HG02759 (cell line): ENCODE data around the gene CACNA2D1.
"Not testable (repeated sequence)": the region's sequence is repeated elsewhere in the genome, so short reads cannot be mapped to it uniquely, and the experiment has no call there.

Experiments
- ATAC-seq: cut with Tn5 transposase; IDR thresholded peaks from one replicate; pipeline ENCODE4 v1.9.1; 2021; ENCODE audit warnings: mild to moderate bottlenecking, moderate library complexity; ENCODE audit not compliant: unreplicated experiment

Gene CACNA2D1

DNA sequence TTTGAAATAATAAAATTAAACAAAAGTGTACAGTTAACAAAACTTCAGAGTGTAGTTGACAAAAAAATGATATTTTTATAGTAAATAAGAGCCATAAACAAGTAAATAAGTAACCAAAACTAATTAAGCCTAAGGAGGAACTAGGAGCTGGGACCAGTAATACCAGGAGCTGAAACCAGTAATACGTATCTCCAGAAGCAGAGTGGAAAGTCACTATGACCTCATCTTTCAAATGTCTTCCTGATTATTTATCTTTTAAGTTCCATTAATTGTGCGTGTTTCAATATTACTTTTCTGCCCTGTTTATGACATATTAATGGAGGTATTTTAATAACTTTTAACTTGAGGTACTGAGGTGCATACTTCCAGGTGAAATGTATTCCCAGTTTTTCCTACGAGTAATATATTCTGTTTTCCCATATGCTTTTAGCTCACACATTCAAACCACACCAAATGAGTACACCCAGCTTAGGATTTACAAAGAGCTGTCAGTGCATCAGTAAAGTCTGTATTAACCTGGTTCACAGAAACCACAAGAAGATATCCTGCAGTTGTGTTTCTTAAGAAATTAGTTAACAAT lies 390.0 kb downstream of the CACNA2D1 start:
- no peak for ATAC-seq

DNA sequence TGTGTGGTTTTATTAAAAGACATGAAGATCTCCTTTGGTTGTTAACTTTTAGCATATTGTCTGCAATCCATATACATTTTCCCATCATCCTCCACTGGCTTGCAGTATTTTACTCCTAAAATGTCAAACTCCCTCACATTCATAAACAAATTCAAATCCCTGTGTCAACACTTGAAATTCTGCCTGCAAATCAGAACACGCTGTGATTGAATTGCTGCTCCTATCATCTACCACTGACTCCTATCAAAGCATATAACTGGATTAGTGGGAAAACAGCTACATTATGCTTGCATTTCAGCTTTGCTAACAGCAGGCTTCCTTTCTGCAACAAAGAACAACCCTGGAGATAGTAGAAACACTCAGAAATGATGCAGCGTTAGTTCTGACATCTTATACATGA lies 392.0 kb downstream of the CACNA2D1 start:
- ATAC-seq = no peak

DNA sequence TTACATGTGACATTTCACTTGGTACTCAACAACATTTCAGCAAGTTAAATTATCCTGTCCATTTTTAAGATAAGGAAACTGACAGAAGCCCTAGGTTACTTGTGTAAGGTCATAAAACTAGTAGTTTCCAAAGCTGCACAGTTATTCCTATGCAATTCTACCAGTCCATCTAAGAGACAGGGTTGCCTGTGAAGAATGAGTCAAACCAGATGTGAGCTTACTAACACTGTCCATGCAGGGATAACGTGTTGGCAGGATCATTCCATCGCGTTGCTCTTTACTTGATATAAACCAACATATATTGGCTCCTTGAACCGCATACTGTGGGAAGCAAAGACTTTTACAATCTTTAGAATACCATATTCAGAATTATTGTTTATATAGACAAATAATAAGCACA lies 392.8 kb downstream of the CACNA2D1 start:
- no peak for ATAC-seq

DNA sequence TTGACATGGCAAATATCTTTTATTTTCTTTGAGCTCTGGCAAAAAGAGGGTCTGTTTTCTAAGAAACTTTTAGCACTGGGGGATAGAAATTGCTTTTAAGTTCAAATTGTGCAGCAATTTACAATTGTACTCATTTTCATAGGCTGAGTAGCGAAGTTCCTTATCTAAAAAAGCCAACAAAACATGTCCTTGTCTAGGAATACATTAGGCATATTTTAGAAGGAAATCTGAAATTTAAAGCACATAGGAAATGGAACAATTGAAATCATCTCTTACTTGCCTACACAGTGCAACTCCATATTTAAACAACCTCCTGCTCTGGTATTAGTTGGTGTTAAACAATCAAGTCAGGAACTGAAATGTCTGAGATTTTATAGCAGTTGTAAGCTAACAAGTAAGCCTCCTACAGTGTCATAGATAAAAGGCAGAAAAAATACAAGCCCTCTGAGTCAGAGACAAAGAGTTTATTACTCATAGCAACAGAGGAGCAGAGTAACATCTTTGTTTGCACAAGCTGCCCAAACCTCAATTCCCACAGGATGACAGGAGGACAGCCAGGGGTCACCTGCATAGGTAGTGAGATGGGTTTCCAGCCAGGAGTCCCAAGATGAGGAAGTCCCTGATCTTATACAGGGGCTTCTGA lies 393.6 kb downstream of the CACNA2D1 start:
- ATAC-seq = no peak

DNA sequence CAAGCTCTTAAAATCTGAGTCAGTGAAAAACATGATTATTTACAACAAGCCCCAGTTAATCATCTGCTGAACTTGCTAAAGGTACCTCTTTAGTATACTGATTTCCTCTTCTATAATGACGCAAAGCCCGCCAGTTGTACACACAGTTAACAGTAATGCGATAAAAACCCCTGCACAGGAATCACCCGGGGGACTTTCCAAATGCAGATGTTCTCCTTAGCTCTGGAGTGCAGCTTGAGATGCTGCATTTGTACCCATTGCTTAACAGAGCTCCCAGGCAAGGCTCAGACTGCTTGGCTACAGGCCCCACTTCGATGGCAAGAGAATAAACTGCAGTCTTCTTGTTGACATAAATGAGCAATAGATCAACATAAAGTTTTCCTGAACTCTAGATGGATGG lies 394.1 kb downstream of the CACNA2D1 start:
- peak; percentile 78 for ATAC-seq

DNA sequence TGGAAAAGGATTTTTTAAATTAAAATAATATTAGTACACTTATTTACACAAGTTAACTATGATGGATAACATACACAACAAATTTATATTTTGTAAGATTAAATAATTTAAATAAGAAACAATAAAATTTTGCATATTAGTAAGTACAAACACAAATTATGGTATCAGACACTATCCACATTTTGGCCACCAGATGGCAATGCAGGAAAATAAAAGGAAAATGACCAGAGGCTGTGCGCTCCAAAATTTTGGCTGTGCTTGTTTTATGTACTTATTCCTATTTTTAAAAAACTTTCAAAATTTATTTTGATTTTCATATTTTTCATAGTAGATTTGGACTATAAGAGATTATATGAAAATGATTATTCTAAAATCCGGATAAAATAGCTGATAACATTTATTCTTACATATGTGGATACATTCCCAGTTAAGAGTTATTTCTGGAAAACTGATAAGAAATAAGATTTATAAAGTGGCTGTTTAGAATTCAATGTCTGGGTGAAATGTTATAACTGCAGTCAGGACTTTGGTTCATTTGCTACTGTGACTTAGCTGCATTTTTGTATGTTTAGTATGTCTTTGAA lies 399.0 kb downstream of the CACNA2D1 start:
- ATAC-seq = no peak

DNA sequence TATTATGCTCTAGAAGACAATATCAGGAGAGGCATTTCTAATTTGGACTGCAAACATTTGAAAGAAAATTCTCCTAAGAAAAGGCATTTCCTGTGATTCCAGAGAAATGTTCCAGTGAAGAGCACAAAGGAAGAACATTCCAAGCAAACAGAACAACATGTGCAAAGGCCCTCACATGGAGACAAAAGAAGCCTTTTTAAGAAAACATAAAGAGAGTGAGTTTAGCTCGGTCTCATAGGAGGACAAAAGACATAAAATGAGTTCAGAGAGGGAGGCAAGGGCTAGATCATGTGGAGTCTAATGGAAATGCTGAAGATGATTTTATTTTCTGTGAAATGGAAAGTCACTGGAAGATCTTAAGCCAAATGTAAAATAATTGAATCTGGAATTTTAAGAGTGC lies 404.0 kb downstream of the CACNA2D1 start:
- ATAC-seq = no peak

DNA sequence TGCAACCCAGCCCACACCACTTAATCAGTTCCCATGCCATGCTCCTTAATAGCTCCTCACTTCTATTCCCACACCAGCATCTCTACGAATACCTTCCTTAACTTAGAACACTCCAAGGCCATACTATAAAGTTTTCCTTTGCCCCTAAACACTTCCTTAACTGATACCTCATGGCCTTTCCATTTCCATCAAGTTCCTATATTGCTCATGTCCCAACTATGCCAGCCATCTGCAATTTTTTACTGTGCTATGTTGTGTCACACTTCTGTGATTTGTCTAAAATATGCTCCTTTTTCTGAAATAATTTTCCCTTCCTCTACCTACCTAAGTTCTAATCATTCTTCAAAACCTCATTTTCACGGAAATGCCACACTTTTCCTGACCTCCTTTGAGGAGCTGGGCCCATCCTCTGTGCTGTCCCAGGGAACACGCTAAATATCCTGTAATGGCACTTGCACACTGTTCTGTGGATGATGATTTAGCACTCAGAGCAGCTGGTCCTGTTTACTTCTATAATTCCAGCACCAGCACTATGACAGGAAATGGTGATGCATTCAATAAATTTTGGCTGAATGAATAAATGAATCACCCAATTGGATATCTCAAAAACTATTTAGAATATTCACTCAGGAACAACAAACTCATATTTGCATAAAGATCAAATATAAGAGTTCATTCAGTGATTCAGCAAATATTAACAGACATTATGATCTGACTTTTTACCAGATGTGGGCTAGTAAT lies 407.3 kb downstream of the CACNA2D1 start:
- ATAC-seq = no peak

DNA sequence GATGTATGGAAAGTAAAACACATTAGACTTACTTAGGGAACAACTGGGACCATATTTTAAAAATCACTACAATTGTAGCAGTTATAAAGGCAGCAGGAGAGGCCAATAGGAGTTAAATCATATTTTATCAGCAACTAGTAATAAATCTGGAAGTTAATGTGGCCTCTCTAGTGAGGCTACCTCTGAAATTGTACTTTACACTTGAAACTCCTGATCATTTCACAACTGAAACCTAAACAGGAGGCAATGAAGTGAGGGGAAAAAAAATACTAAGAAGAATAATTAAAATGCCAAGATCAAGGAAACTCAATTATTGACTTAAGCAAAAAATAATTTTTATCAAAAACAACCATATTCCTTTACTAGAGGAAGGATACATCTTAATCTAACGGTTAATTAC lies 408.1 kb downstream of the CACNA2D1 start:
- no peak for ATAC-seq

DNA sequence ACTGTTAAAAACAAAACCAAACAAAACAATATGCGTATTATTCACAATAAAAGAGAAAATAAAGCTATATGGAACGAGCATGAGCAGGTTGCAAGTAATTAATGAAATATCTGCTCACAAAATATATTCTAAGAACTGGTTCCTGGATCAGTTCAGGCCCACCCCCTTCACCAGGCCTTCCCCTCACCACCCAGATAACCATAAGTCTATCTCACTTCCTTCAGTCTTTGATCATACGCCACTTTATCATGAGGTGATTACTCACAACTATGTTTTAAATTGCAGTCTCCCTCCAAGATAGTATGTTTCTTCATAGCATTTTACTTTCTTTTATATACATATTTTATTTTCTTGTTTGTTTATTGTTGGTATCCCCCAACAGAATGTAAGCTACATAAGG lies 410.7 kb downstream of the CACNA2D1 start:
- no peak for ATAC-seq

DNA sequence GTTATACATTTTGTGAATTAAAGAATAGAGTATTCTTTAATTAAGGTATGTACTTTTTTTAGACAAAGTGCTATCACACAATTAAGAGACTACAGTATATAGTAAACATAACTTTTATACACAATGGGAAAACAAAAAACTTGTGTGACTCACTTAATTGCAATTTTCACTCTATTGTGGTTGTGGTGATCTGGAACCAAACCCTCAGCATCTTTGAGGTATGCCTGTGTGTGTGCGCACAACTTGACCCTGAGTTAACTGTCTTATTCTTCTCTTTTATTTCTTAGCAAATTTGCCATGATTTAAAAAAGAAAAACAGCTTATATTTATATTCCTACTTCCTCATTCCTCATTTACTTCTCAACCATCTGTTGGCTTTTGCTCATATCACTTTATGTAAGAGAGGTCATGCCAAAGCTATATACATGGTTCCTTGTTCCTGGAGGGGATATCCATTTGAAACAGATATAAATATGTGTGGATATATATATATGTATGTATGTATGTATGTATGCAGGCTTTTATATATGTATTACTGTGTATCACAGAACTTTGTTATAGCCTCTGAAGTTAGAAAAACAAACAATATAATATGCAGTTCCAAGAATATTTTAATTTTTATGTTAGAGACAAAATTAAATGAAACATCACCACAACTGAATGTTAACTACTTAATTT lies 414.2 kb downstream of the CACNA2D1 start:
- ATAC-seq = no peak

DNA sequence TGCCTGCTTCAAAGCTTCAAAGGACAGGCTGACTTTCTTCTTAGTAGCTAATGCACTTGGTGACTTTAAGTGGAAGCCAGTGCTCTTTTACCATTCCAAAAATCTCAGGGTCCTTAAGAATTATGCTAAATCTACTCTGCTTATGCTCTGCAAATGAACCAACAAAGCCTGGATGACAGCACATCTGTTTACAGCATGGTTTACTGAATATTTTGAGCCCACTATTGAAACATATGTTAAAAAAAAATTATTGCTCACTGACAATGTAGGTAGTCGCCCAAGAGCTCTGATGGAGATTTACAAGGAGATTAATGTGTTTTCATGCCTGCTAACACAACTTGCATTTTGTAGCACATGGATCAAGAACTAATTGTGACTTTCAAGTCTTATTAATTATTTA lies 415.5 kb downstream of the CACNA2D1 start:
- no peak for ATAC-seq

DNA sequence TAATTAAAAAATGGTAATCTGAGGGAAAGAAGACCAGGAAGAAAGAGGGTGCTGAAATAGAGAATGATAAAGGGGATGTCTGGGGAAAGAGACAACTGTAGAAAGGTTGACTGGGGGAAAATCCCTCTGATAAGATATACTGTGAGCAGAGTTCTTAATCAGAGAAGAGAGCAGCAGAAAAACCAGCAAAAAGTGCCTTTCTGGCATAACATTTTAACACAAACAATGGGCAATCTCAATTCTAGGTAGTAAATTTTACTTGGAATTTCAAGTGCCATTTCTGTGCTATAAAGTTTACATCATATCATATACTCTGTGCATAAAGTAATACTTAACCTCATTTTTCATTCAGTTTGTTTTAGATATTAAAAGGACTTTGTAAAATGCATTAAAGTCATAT lies 421.9 kb downstream of the CACNA2D1 start:
- ATAC-seq = no peak

DNA sequence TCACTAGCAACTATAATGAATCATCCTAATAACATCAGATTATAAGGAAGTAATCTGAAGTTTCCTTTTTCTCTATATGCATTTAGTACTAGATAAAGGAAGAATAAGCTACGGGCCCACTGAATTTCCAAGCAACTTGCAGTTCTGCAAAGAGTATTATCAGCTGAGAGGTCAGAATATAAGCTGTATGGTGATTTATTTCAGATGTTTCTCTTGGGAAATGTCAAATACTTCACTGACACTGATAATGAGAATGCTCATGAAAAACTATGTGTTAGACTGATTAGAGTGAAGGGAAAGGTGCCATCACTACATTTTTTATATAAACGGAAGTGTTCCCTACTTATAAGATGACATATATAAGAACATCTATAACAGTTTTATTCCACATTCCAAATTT lies 422.5 kb downstream of the CACNA2D1 start:
- ATAC-seq = no peak

DNA sequence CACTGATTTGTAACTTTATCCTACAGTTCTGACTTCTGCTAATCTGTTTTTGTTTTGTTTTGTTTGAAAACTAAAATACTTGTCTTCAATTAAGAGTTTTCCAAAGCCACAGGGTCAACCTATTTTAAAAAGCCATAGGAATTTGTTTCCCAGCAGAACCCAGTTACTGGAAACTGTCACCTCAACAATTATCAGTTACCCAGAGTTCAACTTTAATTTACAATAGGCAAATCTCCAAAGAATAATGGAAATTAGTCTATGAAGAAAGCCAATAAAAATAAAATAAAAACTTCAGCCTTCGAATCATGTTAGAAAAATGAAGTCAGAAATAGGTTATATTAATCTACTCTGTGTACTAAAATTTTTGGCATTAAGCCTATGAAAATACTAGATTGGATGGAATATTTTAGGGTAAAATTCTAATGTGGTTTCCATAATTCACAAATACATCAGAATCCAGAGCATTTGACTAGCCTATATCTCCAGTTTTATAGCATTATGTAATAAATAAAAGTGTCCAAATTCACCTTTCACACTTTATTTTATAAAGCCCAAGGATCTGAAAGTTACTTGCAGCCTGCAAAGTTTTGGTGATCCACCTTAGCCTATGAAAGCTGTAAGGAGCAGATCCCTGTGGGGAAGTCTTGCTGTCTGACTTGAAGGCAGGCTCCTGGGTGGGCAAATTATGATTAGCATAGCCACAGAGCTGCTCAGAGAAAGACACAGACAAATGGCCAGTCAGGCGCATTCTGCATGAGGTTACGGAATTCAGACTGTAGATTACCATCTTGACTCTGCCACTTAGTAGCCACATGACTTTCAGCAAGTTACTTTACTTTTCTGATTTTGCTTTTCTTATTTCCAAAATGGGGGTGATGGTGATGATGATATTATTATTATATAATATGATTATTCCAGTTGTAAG lies 423.8 kb downstream of the CACNA2D1 start:
- ATAC-seq = no peak

DNA sequence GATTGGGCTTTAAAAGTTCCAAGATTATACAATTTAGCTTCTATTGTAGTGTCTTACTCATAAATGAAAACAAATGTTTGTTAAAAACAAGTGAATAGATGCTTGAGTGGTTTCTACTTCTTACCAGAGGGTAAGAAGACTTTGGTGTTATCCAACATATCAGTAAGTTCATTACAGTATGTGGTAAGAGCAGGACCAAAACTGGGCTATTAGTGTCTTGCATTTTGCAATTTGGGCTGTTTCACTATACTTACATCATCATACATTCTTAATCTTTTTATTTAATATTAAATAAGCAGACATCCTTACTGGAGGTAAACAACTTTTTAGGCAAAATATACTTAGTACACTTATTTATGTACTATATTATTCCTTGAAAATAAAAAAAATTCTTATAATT lies 425.4 kb downstream of the CACNA2D1 start:
- ATAC-seq = no peak

DNA sequence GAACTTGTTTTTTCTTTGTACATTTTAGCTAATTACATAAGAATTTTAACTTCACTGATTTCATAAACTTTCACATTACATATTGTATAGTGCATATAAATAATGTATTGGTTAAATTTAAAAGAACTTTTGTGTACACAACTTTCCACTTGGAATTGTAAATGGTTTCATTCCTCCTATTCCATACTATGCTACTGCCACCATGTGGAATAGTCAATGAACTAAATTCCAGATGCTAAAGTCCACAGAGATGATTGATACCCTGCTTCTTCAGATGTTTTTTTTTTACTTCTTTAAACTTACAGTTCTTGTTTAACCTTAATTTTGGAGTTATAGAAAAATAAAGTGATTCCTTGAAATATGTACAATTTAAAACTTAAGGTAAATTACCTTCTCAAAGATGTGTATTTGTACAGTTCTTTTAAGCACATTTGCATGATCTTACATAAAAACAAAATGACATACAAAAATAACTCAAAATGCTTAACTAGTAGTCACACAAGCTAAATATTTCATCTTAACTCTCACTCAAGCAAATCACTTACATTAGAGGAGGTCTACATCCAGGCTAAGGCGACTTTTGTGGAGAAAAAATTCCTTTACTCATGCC lies 426.1 kb downstream of the CACNA2D1 start:
- ATAC-seq = no peak

DNA sequence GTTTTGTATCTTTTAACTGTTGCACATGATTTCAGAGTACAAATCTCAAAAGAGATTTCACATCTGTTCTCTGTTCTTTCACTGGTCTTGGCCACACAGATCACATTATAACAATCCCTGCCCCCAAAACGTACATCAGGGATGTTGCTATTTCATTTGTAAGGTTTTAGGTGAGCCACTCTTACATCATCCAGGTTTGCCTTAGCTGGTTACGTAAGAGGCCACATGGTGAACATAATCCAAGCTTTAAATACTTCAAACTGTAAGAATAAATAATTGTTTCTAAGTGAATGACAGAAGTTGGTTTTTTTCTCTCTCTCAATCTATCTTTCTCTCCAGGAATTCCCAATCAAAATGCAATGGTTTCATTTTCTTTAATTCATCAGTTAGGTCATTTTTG lies 427.8 kb downstream of the CACNA2D1 start:
- ATAC-seq = no peak

DNA sequence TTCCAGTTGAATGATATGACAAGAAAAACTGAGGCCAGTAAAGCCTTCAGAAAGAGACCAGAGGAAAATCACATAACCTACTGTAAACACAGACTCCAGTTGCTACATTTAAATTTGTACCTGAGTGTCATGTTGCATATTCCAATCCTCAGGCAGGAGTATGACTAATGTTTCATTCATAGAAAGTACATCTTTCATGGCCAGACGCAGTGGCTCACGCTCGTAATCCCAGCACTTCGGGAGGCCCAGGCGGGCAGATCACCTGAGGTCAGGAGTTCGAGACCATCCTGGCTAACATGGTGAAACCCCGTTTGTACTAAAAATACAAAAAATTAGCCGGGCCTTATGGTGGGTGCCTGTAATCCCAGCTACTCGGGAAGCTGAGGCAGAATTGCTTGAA lies 429.0 kb downstream of the CACNA2D1 start:
- not testable (repeated sequence) for ATAC-seq

DNA sequence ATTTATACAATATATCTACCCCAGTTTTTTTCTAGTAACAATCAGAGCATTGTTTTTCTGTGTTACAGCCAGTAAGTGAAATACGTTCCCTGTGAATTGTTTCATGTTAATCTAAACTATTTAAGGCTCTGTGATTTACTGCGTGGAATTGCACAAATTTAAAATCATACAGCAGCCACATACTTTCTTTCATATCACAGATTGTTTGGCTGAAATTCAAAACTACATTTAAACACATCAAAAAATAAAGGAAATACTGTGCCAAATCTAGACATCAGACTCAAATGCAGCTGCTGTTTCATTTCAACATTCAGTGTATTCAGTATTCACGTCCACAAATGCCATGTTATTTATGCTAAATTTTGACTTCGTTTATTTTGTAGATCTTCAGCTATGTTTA lies 431.1 kb downstream of the CACNA2D1 start:
- no peak for ATAC-seq
